Effector memory CD4-positive, alpha-beta T cell (primary cell): Measurements from ENCODE around the gene ABCB6.
"Not testable (repeated sequence)": the region's sequence is repeated elsewhere in the genome, so short reads cannot be mapped to it uniquely, and the experiment has no call there.

Experiments used
- DNase-seq, 3 donors: peaks; one replicate each; pipeline ENCODE4 v3.0.0-alpha.2; 2020
- H3K27ac ChIP-seq: 2 replicates; pipeline ENCODE4 v1.7.0; 2013; ENCODE audit warnings: mild to moderate bottlenecking, low read length, moderate library complexity; ENCODE audit not compliant: insufficient read depth, poor library complexity, severe bottlenecking
- H3K27me3 ChIP-seq: replicated peaks from 2 replicates; pipeline ENCODE4 v1.7.0; 2013; ENCODE audit warnings: mild to moderate bottlenecking, low read length; ENCODE audit not compliant: insufficient read depth, control insufficient read depth, poor library complexity, severe bottlenecking
- H3K36me3 ChIP-seq: 2 replicates; pipeline ENCODE4 v1.7.0; 2013; ENCODE audit warnings: mild to moderate bottlenecking, low read length, moderate library complexity; ENCODE audit not compliant: control insufficient read depth, insufficient read depth
- H3K4me1 ChIP-seq: 2 replicates; pipeline ENCODE4 v1.7.0; 2013; ENCODE audit warnings: low read length, mild to moderate bottlenecking; ENCODE audit not compliant: control insufficient read depth, insufficient read depth, poor library complexity, severe bottlenecking
- H3K4me3 ChIP-seq: 2 replicates; pipeline ENCODE4 v1.7.0; 2013; ENCODE audit warnings: low read length, low read depth, mild to moderate bottlenecking; ENCODE audit not compliant: insufficient read depth, poor library complexity, severe bottlenecking
- H3K9me3 ChIP-seq: 2 replicates; pipeline ENCODE4 v1.7.0; 2013; ENCODE audit warnings: mild to moderate bottlenecking, low read length, moderate library complexity; ENCODE audit not compliant: control insufficient read depth
- total RNA-seq, 3 donors: gene quantifications; one replicate each; lab custom pipeline; 2026; lab: John Stamatoyannopoulos, UW

The ABCB6 gene
- 0.17 to 0.58 (median 0.44) reads per million in 3 donors for total RNA-seq

GRCh38 chr2:219218732-219219701, at the start of gene ABCB6:
TSS of gene ABCB6 (minus strand) at chr2:219218958. CDS start at chr2:219218673, 285 bp downstream.
- no peaks in the 10 kb centered on the region for H3K27me3 ChIP-seq
- H3K27ac ChIP-seq: peak within 1 kb of the TSS; percentile 51
- peaks cover 33% of the 10 kb centered on the region for H3K36me3 ChIP-seq
- DNase-seq: peak; percentile 74 to 85 (median 85)
- H3K4me1 ChIP-seq: peaks cover 17% of the 10 kb centered on the region
- no peaks in the 10 kb centered on the region for H3K9me3 ChIP-seq
- H3K4me3 ChIP-seq: peak within 1 kb of the TSS; percentile 73

GRCh38 chr2:219268294-219268693, 49.5 kb upstream of the ABCB6 start:
- no peaks in the 10 kb centered on the region for H3K9me3 ChIP-seq
- H3K4me3 ChIP-seq: no peak overlapping the region
- no peak overlapping the region for H3K27ac ChIP-seq
- no peak for DNase-seq
- H3K36me3 ChIP-seq: no peaks in the 10 kb centered on the region
- no peaks in the 10 kb centered on the region for H3K4me1 ChIP-seq
- no peaks in the 10 kb centered on the region for H3K27me3 ChIP-seq

- DNase-seq: no peak
- H3K9me3 ChIP-seq: no peaks in the 10 kb centered on the region
- no peaks in the 10 kb centered on the region for H3K27me3 ChIP-seq
- H3K4me1 ChIP-seq: no peaks in the 10 kb centered on the region
- H3K36me3 ChIP-seq: no peaks in the 10 kb centered on the region
- no peak overlapping the region for H3K4me3 ChIP-seq
- no peak overlapping the region for H3K27ac ChIP-seq
These were observed 48.1 kb upstream of the ABCB6 start for GRCh38 chr2:219266886-219267285.

GRCh38 chr2:219266232-219266631, 47.5 kb upstream of the ABCB6 start:
- H3K9me3 ChIP-seq: no peaks in the 10 kb centered on the region
- H3K4me1 ChIP-seq: no peaks in the 10 kb centered on the region
- no peak for DNase-seq
- no peak overlapping the region for H3K4me3 ChIP-seq
- H3K36me3 ChIP-seq: no peaks in the 10 kb centered on the region
- no peaks in the 10 kb centered on the region for H3K27me3 ChIP-seq
- no peak overlapping the region for H3K27ac ChIP-seq

- DNase-seq: no peak
- no peaks in the 10 kb centered on the region for H3K9me3 ChIP-seq
- no peaks in the 10 kb centered on the region for H3K4me1 ChIP-seq
- no peaks in the 10 kb centered on the region for H3K27me3 ChIP-seq
- H3K4me3 ChIP-seq: no peak overlapping the region
- no peak overlapping the region for H3K27ac ChIP-seq
- no peaks in the 10 kb centered on the region for H3K36me3 ChIP-seq
These were observed 42.5 kb upstream of the ABCB6 start for GRCh38 chr2:219261024-219261855.

GRCh38 chr2:219258942-219259341, 40.2 kb upstream of the ABCB6 start:
- H3K36me3 ChIP-seq, H3K4me3 ChIP-seq, DNase-seq, H3K27me3 ChIP-seq, H3K4me1 ChIP-seq, H3K27ac ChIP-seq, H3K9me3 ChIP-seq: not testable (repeated sequence)

GRCh38 chr2:219254590-219255201, 35.9 kb upstream of the ABCB6 start:
- Histone ChIP-seq H3K36me3 (peaks cover 12% of the 10 kb centered on the region), H3K9me3 (no peaks in the 10 kb centered on the region), H3K27me3 (no peaks in the 10 kb centered on the region), H3K4me1 (peaks cover 29% of the 10 kb centered on the region), H3K27ac (peak overlapping the region; percentile 94), H3K4me3 (peak overlapping the region; percentile 87)
- peak in 1 of 3 donors; percentile 41 for DNase-seq

- H3K4me1 ChIP-seq: peaks cover 34% of the 10 kb centered on the region
- peak within 1 kb of the TSS; percentile 94 for H3K27ac ChIP-seq
- peaks cover 12% of the 10 kb centered on the region for H3K36me3 ChIP-seq
- peak within 1 kb of the TSS; percentile 87 for H3K4me3 ChIP-seq
- DNase-seq: peak; percentile 88 to 89 (median 88)
- no peaks in the 10 kb centered on the region for H3K27me3 ChIP-seq
- no peaks in the 10 kb centered on the region for H3K9me3 ChIP-seq
These were observed 35.2 kb upstream of the ABCB6 start, which contains the start of gene TUBA4A for GRCh38 chr2:219253753-219254589. TSS of gene TUBA4A (minus strand) at chr2:219253918. CDS start at chr2:219253858, 60 bp downstream.
